GM18511 (cell line): ENCODE measurements around the gene UBQLN4.

Experiments
- ATAC-seq: cut with Tn5 transposase; IDR thresholded peaks from one replicate; pipeline ENCODE4 v1.9.1; 2021; ENCODE audit warnings: mild to moderate bottlenecking, moderate library complexity; ENCODE audit not compliant: unreplicated experiment

UBQLN4 gene

GRCh38 chr1:156020293-156021092 is 33.1 kb downstream of the UBQLN4 start, which contains the start of gene SSR2:
TSS of gene SSR2 (minus strand) at chr1:156020951. CDS start at chr1:156020167, 784 bp downstream.
- ATAC-seq, result peak; percentile 98

DNA sequence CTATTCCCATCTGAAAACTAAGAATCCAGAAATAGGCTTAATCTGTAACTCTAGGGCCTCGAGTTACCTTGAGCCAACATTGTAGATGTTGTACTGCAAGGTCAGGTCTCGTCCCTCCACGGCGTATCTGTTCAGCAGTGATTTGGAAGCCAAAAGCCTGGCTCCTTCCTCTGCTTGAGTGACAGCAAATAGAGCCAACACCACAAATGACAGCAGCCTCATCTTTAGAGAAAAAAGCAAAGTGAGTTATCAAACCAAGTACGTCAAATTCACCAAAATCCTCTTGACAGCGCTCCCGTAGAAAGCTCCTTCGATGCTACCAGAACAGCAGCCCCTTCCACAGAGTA is 33.7 kb downstream of the UBQLN4 start:
- ATAC-seq, result no peak

DNA sequence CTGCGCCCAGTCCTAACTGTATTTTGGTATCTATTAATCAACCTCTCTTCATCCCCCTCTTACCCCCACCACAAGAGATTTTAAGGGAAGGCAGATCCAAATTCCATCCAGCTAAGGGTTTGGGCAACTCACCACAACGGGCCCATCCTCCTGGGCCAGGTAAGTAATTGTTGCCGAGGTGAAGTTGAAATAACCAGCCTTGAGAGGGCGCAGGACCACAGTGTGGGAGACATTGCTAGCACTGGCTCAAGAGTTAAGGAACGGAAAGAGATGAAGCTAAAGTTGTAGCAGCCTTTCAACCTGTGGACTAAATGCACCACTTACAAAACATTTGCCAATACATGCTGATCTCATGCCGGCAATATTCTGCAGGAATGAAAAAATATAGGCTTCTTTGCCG is 38.8 kb downstream of the UBQLN4 start:
- no peak for ATAC-seq

DNA sequence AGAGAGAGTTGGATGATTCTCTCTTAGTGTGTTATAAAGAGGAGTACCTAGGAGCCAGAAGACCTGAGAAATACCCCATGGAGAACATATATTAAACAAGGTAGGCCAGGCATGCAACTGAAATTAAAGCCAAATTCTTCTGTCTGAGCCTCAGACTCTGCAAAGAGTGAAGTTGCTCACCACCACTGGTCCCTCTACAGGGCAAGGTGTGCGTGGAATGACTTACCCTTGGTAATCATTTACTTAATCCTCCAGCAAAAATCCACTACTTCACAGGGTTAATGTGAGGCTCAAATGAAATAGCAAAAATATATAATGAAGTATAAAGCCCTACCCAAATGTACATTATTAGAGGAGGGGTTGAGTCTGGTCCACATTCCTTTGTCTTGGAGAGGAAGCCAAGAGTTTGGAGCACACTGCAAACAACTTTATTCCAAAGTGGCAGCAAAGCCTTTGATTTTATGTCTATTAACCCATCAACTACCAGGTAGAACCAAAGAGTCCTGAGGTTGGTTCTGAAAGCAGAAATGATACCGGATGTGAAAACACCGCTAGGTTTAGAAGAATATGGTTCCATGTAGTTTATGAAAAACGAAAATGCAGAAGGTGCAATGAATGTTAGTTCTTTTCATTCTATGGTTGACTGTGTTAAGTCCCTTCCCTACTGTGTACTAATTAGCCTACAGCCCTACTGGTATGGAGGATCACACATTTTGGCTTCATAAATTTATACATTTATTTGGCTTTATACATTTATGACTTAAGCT is 41.4 kb downstream of the UBQLN4 start:
- ATAC-seq, result peak; percentile 91

- ATAC-seq, result no peak
Observed at GRCh38 chr1:156009404-156009803, 44.2 kb downstream of the UBQLN4 start.

- ATAC-seq, result no peak
Observed at GRCh38 chr1:156006666-156007376, 46.8 kb downstream of the UBQLN4 start.

DNA sequence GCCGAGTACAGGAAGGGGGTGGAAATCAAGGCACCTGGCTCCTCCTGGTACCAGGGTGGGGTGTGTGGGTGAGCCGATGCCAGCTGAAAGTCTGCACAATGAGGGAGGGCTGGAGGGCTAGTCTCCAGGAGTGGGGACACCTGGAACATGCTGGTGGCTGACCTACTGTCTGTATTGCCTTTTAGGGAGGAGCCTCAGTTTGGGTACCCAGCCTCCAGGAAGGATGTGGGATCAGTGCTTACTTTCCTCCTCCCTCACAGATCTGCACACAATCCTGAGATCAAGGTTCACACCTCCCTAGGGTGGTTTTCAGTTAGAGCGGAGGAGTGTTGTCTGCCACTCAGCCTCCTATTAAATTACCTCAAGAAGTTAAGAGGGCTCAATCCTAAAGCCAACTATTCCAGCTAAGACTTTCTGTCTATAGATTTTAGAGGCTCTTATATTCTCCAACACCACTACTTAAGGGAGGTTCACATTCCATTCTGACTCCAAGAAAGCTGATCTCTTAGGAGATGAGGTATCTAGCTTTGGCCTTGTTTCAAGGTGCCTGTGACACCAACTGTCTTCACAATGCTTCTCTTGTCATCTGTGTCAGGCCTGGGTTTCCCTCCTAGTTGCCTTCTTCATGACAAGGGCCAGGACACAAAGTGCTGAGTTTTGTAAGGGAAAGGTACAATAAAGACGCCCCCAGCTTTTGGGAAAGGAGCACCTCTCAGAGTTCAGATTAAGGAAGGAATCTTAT is 48.6 kb downstream of the UBQLN4 start:
- no peak for ATAC-seq

GRCh38 chr1:156003923-156004188 is 49.7 kb downstream of the UBQLN4 start:
- no peak for ATAC-seq

GRCh38 chr1:156002188-156002911 is 51.2 kb downstream of the UBQLN4 start:
- ATAC-seq, result no peak

DNA sequence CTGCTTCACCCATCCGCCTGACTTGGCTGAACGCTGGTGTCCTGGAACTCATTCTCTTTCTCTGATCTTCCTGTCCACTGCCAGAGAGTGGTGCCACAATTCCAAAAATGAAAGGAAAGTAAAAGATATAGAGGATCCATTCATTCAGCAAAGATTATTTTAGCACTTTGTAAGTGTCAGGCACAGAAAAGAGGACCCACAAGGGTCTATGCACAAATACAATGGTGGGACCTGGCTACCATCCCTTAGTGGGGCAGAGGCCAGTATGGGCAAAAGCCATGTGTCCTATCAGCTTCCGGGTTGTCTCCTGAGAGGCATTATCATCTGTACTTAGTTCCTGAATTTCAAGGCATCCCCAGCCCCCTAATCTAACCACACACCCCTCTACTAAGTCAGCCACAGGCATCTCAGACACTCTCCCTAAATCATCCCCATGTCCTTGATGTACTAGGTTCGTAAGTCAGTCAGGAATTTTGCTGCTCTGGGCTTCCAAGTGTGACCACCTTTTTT is 51.9 kb downstream of the UBQLN4 start:
- ATAC-seq, result no peak

GRCh38 chr1:156001021-156001661 is 52.5 kb downstream of the UBQLN4 start:
- no peak for ATAC-seq

GRCh38 chr1:155999964-156000363 is 53.6 kb downstream of the UBQLN4 start:
- no peak for ATAC-seq

- ATAC-seq, result no peak
Observed at GRCh38 chr1:155996166-155996565, 57.4 kb downstream of the UBQLN4 start.

DNA sequence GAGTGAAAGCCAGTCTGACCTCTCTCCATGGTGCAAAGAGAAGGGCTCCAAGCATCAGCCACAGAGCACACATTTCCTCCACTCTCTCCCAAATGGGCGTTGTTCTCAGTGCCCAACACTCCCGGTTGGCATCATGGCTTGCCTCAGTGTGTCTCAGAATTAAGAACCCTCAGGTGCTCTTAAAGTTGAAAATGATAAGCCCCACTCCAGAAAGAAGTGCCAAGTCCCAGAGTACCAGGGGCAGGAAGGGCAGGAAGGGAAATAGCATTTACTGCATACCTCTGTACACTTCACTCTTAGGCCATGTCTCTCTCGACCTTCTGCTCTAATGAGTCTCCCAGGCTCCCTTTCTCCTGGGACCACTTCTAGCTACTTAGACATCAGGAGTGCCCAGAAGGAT is 60.0 kb downstream of the UBQLN4 start:
- no peak for ATAC-seq

GRCh38 chr1:155990005-155990739 is 63.4 kb downstream of the UBQLN4 start:
- peak; percentile 24 for ATAC-seq

DNA sequence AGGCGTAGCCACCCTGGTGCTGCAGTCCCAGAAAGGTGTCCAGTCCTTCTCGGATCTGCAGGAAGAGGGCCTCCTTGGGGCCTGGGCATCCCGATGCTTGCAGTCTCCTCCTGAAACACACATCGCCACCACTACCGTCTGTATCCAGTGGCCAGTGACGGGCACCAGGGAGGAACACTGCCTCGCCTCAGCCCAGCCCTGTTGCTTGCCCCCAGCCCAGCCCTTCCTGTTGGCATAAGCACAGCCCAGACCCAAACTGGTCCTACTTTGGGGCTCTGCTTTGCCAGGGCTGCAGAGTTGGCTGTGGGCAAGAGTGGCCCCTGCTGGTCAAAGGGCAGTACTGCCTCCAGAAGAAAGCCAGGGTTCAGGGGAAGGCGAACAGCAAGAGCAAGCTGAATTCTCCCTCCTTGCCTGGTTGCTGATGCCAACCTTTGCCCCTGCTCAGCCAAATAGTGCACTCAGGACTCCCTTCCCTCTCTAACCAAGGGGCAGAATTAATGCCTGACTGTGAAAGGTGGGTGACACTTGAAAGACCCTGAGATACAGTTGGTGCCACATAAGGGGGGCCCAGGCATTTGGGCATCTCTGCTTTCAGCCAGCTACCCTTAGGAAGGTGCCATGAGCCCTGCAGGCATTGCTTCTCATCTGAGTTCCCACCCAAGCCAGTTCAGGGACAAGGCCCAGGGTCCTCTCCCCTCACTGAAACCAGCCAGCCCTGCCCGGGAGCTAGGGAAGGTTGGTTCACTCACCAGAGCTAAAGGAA is 64.2 kb downstream of the UBQLN4 start:
- peak; percentile 73 for ATAC-seq
